ENCODE results near the gene CDH12.

CDH12 gene

GRCh38 chr5:22665801-22666200, 187.3 kb downstream of the CDH12 start:
- TF ChIP-seq POLR2AphosphoS5 (IDR thresholded peaks at IDR 0.05; ENCODE audit: low read depth, low read length) = no peak
- TF ChIP-seq TAF1 (IDR thresholded peaks at IDR 0.05; ENCODE audit: borderline replicate concordance, insufficient read depth, low read length) = no peak
- no peak for TF ChIP-seq SIN3A (IDR thresholded peaks at IDR 0.05; ENCODE audit: borderline replicate concordance, insufficient read depth, low read length)
- TF ChIP-seq FOXP2 (optimal IDR thresholded peaks at IDR 0.05; ENCODE audit: borderline replicate concordance, extremely low read depth, extremely low read length, insufficient read depth) = no peak
- TF ChIP-seq REST (IDR thresholded peaks at IDR 0.05; ENCODE audit: insufficient read depth in 1 of 2, low read depth in 2 of 2, low read length in 2 of 2) = no peak

GRCh38 chr5:22663134-22663533, 190.0 kb downstream of the CDH12 start:
- TF ChIP-seq SIN3A (IDR thresholded peaks at IDR 0.05; ENCODE audit: borderline replicate concordance, insufficient read depth, low read length) (no peak), TAF1 (IDR thresholded peaks at IDR 0.05; ENCODE audit: borderline replicate concordance, insufficient read depth, low read length) (no peak), POLR2AphosphoS5 (IDR thresholded peaks at IDR 0.05; ENCODE audit: low read depth, low read length) (no peak), FOXP2 (optimal IDR thresholded peaks at IDR 0.05; ENCODE audit: borderline replicate concordance, extremely low read depth, extremely low read length, insufficient read depth) (no peak), REST (IDR thresholded peaks at IDR 0.05; ENCODE audit: insufficient read depth in 1 of 2, low read depth in 2 of 2, low read length in 2 of 2) (no peak)

- TF ChIP-seq REST (IDR thresholded peaks at IDR 0.05; ENCODE audit: insufficient read depth in 1 of 2, low read depth in 2 of 2, low read length in 2 of 2) (no peak), SIN3A (IDR thresholded peaks at IDR 0.05; ENCODE audit: borderline replicate concordance, insufficient read depth, low read length) (no peak), FOXP2 (optimal IDR thresholded peaks at IDR 0.05; ENCODE audit: borderline replicate concordance, extremely low read depth, extremely low read length, insufficient read depth) (no peak), TAF1 (IDR thresholded peaks at IDR 0.05; ENCODE audit: borderline replicate concordance, insufficient read depth, low read length) (no peak), POLR2AphosphoS5 (IDR thresholded peaks at IDR 0.05; ENCODE audit: low read depth, low read length) (no peak)
Measured at GRCh38 chr5:22662391-22662790, 190.8 kb downstream of the CDH12 start.

- TF ChIP-seq TAF1 (IDR thresholded peaks at IDR 0.05; ENCODE audit: borderline replicate concordance, insufficient read depth, low read length) (no peak), SIN3A (IDR thresholded peaks at IDR 0.05; ENCODE audit: borderline replicate concordance, insufficient read depth, low read length) (no peak), REST (IDR thresholded peaks at IDR 0.05; ENCODE audit: insufficient read depth in 1 of 2, low read depth in 2 of 2, low read length in 2 of 2) (no peak), POLR2AphosphoS5 (IDR thresholded peaks at IDR 0.05; ENCODE audit: low read depth, low read length) (no peak), FOXP2 (optimal IDR thresholded peaks at IDR 0.05; ENCODE audit: borderline replicate concordance, extremely low read depth, extremely low read length, insufficient read depth) (no peak)
Measured at GRCh38 chr5:22651355-22651754, 201.8 kb downstream of the CDH12 start.

DNA sequence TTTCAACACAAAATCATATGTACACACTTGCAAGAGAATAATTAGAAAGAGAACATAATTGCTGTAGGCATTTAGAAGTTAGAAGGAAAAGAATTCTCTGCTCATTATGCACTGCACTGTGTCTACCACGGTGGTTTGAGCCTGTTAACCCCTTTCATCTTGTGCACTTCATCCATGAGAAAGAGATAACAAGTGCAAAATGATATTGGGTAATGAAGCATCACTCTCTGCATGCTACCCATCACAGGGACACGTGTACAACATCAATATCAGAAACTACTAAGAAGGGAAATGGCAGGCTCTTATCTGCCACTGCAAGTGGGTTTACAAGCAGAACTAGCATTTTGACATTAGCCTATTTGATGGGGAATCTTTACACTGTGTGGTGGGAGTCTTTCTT, 202.6 kb downstream of the CDH12 start:
- TF ChIP-seq POLR2AphosphoS5 (IDR thresholded peaks at IDR 0.05; ENCODE audit: low read depth, low read length) (no peak), SIN3A (IDR thresholded peaks at IDR 0.05; ENCODE audit: borderline replicate concordance, insufficient read depth, low read length) (no peak), TAF1 (IDR thresholded peaks at IDR 0.05; ENCODE audit: borderline replicate concordance, insufficient read depth, low read length) (no peak), REST (IDR thresholded peaks at IDR 0.05; ENCODE audit: insufficient read depth in 1 of 2, low read depth in 2 of 2, low read length in 2 of 2) (no peak), FOXP2 (optimal IDR thresholded peaks at IDR 0.05; ENCODE audit: borderline replicate concordance, extremely low read depth, extremely low read length, insufficient read depth) (no peak)

Data from PFSK-1 (cell line).